ENCODE results near the gene AOX1.

DNA sequence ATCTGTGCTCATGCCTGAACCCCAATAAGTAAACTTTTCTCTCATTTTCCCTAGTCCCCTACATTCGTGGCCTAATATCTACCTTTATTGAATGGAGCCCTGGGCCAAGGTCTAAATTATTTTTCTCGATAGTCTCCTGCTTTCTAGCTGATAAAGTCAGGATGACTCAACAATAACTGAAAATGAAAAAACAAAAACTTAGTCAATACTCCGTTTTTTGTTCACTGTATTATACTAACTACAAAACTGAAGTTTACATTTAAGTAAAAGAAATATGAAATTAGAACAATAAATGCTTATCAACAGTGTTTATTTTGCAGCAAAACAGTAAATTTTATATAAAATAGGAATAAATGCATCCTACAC is 32.2 kb downstream of the AOX1 start:
- TF ChIP-seq CTCF (IDR thresholded peaks at IDR 0.05; ENCODE audit: low read length) (no peak), EZH2 (IDR thresholded peaks at IDR 0.05; ENCODE audit: borderline replicate concordance, low read length) (no peak)

Data from OCI-LY1 (cell line).